ENCODE measurements around the gene VEZT. TPM values are rescaled to one million over a fixed set of nuclear protein-coding genes. Genes with fewer than 3 reads are reported as not detected.
A peak's percentile ranks its signal among the peaks of the same experiment; 100 is the strongest.

Gene VEZT
- total RNA-seq, 1 donor from 2014 or later = 126 TPM

GRCh38 chr12:95177201-95177768 is 40.3 kb upstream of the VEZT start:
- Mint-ChIP-seq H3K27me3 (no peaks in the 10 kb centered on the region), H3K4me3 (ENCODE audit: low read depth) (no peak overlapping the region), H3K4me1 (ENCODE audit: low read depth) (peaks cover 20% of the 10 kb centered on the region), H3K36me3 (ENCODE audit: insufficient read depth) (peaks cover 5% of the 10 kb centered on the region), H3K27ac (peak overlapping the region; percentile 50), H3K9me3 (ENCODE audit: low read depth) (no peaks in the 10 kb centered on the region)
- TF ChIP-seq, protein P1, sequence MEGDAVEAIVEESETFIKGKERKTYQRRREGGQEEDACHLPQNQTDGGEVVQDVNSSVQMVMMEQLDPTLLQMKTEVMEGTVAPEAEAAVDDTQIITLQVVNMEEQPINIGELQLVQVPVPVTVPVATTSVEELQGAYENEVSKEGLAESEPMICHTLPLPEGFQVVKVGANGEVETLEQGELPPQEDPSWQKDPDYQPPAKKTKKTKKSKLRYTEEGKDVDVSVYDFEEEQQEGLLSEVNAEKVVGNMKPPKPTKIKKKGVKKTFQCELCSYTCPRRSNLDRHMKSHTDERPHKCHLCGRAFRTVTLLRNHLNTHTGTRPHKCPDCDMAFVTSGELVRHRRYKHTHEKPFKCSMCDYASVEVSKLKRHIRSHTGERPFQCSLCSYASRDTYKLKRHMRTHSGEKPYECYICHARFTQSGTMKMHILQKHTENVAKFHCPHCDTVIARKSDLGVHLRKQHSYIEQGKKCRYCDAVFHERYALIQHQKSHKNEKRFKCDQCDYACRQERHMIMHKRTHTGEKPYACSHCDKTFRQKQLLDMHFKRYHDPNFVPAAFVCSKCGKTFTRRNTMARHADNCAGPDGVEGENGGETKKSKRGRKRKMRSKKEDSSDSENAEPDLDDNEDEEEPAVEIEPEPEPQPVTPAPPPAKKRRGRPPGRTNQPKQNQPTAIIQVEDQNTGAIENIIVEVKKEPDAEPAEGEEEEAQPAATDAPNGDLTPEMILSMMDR (IDR thresholded peaks at IDR 0.05; ENCODE audit: unreplicated experiment) = no peak
- no peak for DNase-seq (ENCODE audit: low spot score, unreplicated experiment)

- Mint-ChIP-seq H3K27me3 (no peaks in the 10 kb centered on the region), H3K9me3 (ENCODE audit: low read depth) (no peaks in the 10 kb centered on the region), H3K4me1 (ENCODE audit: low read depth) (peaks cover 13% of the 10 kb centered on the region), H3K27ac (no peak overlapping the region), H3K36me3 (ENCODE audit: insufficient read depth) (peaks cover 2% of the 10 kb centered on the region), H3K4me3 (ENCODE audit: low read depth) (no peak overlapping the region)
- TF ChIP-seq, protein P1 (IDR thresholded peaks at IDR 0.05; ENCODE audit: unreplicated experiment) = no peak
- DNase-seq (ENCODE audit: low spot score, unreplicated experiment) = no peak
Observed at GRCh38 chr12:95178136-95178535, 39.5 kb upstream of the VEZT start.

DNA sequence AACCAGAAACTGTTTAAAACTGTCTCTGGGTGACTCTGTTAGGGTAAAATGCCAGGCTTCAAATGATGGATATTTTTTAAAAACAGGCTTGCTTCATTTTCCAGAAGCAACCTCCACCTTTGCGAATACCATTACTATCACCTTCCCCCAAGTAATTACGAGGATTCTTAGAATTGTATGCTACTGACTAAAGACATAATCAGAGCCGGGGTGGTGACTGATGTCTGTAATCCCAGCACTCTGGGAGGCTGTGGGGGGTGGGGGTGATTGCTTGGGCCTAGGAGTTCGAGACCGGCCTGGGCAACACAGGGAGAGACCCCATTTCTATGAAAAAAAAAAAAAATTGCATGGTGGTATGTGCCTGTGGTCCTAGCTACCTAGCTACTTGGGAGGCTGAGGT is 38.6 kb upstream of the VEZT start:
- TF ChIP-seq, protein P1 (IDR thresholded peaks at IDR 0.05; ENCODE audit: unreplicated experiment) = no peak
- Mint-ChIP-seq H3K4me3 (ENCODE audit: low read depth) (no peak overlapping the region), H3K9me3 (ENCODE audit: low read depth) (no peaks in the 10 kb centered on the region), H3K27ac (no peak overlapping the region), H3K36me3 (ENCODE audit: insufficient read depth) (peaks cover 4% of the 10 kb centered on the region), H3K4me1 (ENCODE audit: low read depth) (peaks cover 4% of the 10 kb centered on the region), H3K27me3 (no peaks in the 10 kb centered on the region)
- no peak for DNase-seq (ENCODE audit: low spot score, unreplicated experiment)

DNA sequence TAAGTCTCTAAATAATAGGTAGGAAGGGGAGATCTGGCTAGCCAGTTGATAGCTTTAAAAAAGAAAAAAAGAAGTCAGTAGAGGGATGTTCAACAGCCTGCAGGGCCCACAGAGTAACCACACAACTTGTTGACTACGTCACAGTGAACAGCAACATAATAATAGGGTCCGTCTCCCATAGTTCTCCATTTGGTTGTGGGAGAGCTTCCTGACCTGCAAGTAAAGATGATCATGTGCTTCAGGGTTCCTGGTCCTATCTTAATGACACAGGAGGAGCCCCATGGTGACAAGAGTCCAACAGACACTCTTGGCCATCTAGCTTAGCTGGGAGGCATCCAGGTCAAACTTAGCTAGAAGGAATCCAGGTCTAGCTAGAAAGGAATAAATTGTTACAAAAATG is 36.5 kb upstream of the VEZT start:
- TF ChIP-seq, protein P1 (IDR thresholded peaks at IDR 0.05; ENCODE audit: unreplicated experiment) = no peak
- Mint-ChIP-seq H3K4me1 (ENCODE audit: low read depth) (no peaks in the 10 kb centered on the region), H3K4me3 (ENCODE audit: low read depth) (no peak overlapping the region), H3K27me3 (no peaks in the 10 kb centered on the region), H3K9me3 (ENCODE audit: low read depth) (no peaks in the 10 kb centered on the region), H3K27ac (no peak overlapping the region), H3K36me3 (ENCODE audit: insufficient read depth) (peaks cover 11% of the 10 kb centered on the region)
- no peak for DNase-seq (ENCODE audit: low spot score, unreplicated experiment)

DNA sequence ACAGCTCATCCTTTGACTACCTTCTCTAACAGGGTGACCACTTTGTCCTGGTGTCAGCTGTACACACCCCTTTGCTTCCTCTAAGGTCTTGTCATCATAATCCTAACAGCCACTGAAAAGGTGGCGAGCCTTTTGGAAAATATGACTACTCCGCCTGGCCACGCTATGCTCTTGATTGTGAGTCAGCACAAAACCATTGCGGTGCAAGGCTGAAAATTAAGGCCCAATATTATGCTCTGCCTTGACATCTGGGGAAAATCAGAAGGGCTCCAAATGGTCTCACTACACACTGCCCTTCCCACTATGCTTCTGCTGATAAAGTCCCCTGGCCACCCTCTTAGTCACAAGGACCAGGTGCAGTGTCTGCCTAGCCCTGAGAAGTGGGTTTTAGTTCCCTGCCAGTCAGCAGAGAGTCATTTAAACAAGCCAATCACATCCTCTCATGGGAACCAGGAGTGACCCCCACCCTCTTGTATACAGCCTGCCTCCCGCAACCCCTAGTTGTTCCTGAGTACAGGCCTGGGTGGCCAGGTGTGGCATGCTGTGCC is 34.7 kb upstream of the VEZT start:
- H3K4me1 Mint-ChIP-seq (ENCODE audit: low read depth) = peaks cover under 1% of the 10 kb centered on the region
- no peak for DNase-seq (ENCODE audit: low spot score, unreplicated experiment)
- no peaks in the 10 kb centered on the region for H3K9me3 Mint-ChIP-seq (ENCODE audit: low read depth)
- peak overlapping the region; percentile 52 for H3K27ac Mint-ChIP-seq
- TF ChIP-seq, protein P1 (IDR thresholded peaks at IDR 0.05; ENCODE audit: unreplicated experiment) = no peak
- H3K36me3 Mint-ChIP-seq (ENCODE audit: insufficient read depth) = peaks cover 10% of the 10 kb centered on the region
- H3K4me3 Mint-ChIP-seq (ENCODE audit: low read depth) = no peak overlapping the region
- no peaks in the 10 kb centered on the region for H3K27me3 Mint-ChIP-seq

Data from progenitor cell of endocrine pancreas (in vitro differentiated cells).